Lung (tissue), 12 donors: ENCODE data around the gene ZNF483. TPM values are rescaled to one million over a fixed set of nuclear protein-coding genes. Genes with fewer than 3 reads are reported as not detected.

ENCODE experiments used
- ATAC-seq: fragments of 200-7000 bp; cut with Tn5 transposase; one replicate; pipeline ENCODE4 v1.9.1; 2020; ENCODE audit warnings: moderate number of reproducible peaks; ENCODE audit not compliant: insufficient read depth, low FRiP score
- DNase-seq, 3 donors: peaks; one replicate each; pipeline ENCODE4 v3.0.0-alpha.2; 2013 to 2017
- H3K27ac ChIP-seq, 2 donors: one replicate each; pipeline ENCODE4 v1.5.1; 2013; ENCODE audit warnings: mild to moderate bottlenecking in 2 of 2, moderate library complexity in 2 of 2, control low read depth in 1 of 2, inconsistent platforms in 1 of 2, low read depth in 1 of 2, low read length in 1 of 2
- H3K27me3 ChIP-seq, 3 donors: one replicate each; pipeline ENCODE4 v1.5.1; 2013; ENCODE audit warnings: low read length in 2 of 3; ENCODE audit not compliant: control insufficient read depth in 3 of 3, insufficient read depth in 3 of 3
- H3K36me3 ChIP-seq, 4 donors: one replicate each; pipeline ENCODE4 v1.5.1; 2013; ENCODE audit warnings: low read length in 4 of 4, mild to moderate bottlenecking in 1 of 4, moderate library complexity in 1 of 4; ENCODE audit not compliant: control insufficient read depth in 4 of 4, insufficient read depth in 4 of 4
- H3K4me1 ChIP-seq, 5 donors: one replicate each; pipeline ENCODE4 v1.5.1; 2013; ENCODE audit warnings: low read length in 5 of 5, mild to moderate bottlenecking in 2 of 5, moderate library complexity in 1 of 5; ENCODE audit not compliant: control insufficient read depth in 5 of 5, insufficient read depth in 5 of 5
- H3K4me3 ChIP-seq: one replicate; pipeline ENCODE4 v1.5.1; 2013; ENCODE audit warnings: mild to moderate bottlenecking, control low read depth, moderate library complexity
- H3K9ac ChIP-seq, 2 donors: one replicate each; pipeline ENCODE4 v1.5.1; 2013; ENCODE audit warnings: low read length in 2 of 2, control low read depth in 1 of 2; ENCODE audit not compliant: insufficient read depth in 1 of 2
- H3K9me3 ChIP-seq, 4 donors: one replicate each; pipeline ENCODE4 v1.5.1; 2013; ENCODE audit warnings: low read length in 3 of 4, mild to moderate bottlenecking in 1 of 4, moderate library complexity in 1 of 4; ENCODE audit not compliant: control insufficient read depth in 4 of 4, insufficient read depth in 3 of 4
- WGBS, 2 donors: extraction: QIAGEN DNeasy Blood & Tissue Kit; methylation state at CpG; one replicate each; pipeline ENCODE4 v1.1.7; 2013; 5-methylcytosine and 5-hydroxymethylcytosine counted together
- polyA plus RNA-seq, 2 donors: library from polyadenylated mRNA; stranded (reverse); fragments of 200-250 nt; gene quantifications; one replicate each; pipeline ENCODE4 v1.2.1, GENCODE V29; 2013
- total RNA-seq, 2 donors: library from RNA; depleted of rRNA in 1 of 2; stranded (reverse); fragments of >200 nt in 1 of 2; gene quantifications; one replicate each; pipeline ENCODE4 v1.2.1, GENCODE V29; 2014 to 2021
- TF ChIP-seq, protein P1 (sequence below): IDR thresholded peaks from 2 replicates; pipeline ENCODE4 v1.5.1; 2012; ENCODE audit warnings: mild to moderate bottlenecking; ENCODE audit errors: control extremely low read depth, extremely low read depth
- donor health status: control.
- donor health status: control.
- donor health status: Bipolar disorder and iron deficiency.
- donor health status: healthy.
- donor health status: DM: yes; HTN: yes; CAD: no.

The ZNF483 gene
- total and polyA plus RNA-seq, 4 donors: 0.14 to 20.6 (median 2.8) TPM

DNA sequence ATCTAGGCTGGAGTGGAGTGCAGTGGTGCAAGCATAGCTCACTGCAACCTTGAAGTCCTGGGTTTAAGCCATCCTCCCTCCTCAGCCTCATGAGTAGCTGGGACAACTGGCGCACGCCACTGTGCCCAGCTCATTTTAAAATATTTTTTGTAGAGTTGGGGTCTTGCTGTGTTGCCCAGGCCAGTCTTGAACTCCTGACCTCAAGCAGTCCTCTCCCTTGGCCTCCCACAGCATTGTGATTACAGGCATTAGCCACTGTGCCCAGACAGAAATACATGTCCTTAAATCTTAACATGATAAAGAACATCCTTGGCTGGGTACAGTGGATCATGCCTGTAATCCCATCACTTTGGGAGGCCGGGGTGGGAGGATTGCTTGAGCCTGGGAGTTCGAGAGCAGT is 6.7 kb downstream of the ZNF483 start:
- H3K27me3 ChIP-seq: no peaks in the 10 kb centered on the region
- H3K36me3 ChIP-seq: peaks cover 0 to 19% (median 2%) of the 10 kb centered on the region in 4 donors
- H3K9ac ChIP-seq: no peak overlapping the region
- WGBS, 2 donors: 87 to 95% methylated on average over 4 of the region's 4 CpGs
- H3K9me3 ChIP-seq: peaks cover 0 to 7% (median under 1%) of the 10 kb centered on the region in 4 donors
- no peak overlapping the region for H3K27ac ChIP-seq
- no peak overlapping the region for H3K4me3 ChIP-seq
- no peaks in the 10 kb centered on the region for H3K4me1 ChIP-seq
- ATAC-seq (no peak), DNase-seq (no peak)
- TF ChIP-seq, protein P1, sequence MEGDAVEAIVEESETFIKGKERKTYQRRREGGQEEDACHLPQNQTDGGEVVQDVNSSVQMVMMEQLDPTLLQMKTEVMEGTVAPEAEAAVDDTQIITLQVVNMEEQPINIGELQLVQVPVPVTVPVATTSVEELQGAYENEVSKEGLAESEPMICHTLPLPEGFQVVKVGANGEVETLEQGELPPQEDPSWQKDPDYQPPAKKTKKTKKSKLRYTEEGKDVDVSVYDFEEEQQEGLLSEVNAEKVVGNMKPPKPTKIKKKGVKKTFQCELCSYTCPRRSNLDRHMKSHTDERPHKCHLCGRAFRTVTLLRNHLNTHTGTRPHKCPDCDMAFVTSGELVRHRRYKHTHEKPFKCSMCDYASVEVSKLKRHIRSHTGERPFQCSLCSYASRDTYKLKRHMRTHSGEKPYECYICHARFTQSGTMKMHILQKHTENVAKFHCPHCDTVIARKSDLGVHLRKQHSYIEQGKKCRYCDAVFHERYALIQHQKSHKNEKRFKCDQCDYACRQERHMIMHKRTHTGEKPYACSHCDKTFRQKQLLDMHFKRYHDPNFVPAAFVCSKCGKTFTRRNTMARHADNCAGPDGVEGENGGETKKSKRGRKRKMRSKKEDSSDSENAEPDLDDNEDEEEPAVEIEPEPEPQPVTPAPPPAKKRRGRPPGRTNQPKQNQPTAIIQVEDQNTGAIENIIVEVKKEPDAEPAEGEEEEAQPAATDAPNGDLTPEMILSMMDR: no peak

DNA sequence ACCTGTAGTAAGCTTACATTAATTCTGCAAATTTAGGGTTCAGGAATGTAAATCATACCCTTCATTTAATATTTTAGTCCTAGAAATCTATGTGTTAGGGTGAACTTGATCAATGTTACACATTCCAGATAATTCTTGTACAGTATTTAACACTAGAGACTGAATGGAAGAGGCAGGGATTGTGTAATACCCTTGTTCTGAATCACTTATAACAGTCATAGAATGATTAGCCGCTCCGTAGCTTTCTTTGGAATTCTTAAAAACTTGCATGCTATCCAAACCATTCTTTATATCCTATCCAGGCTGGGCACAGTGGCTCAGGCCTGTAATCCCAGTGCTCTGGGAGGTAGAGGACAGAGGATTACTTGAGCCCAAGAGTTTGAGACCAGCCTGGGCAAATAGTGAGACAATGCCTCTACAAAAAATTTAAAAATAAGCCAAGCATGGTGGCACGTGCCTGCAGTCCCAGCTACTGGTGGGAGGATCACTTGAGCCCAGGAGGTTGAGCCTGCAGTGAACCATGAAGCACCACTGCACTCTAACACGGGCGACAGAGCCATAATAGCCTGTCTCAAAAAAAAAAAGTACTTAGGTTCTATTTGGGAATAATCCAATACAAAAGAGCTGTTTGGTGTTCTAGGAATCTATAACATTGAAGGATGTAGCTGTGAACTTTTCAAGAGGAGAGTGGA is 8.3 kb downstream of the ZNF483 start:
- no peak overlapping the region for H3K4me3 ChIP-seq
- TF ChIP-seq, protein P1: no peak
- no peak overlapping the region for H3K9ac ChIP-seq
- peaks cover 0 to 34% (median 4%) of the 10 kb centered on the region in 4 donors for H3K36me3 ChIP-seq
- DNase-seq (no peak), ATAC-seq (no peak)
- H3K4me1 ChIP-seq: no peaks in the 10 kb centered on the region
- 94 to 96% methylated on average over 5 of the region's 5 CpGs for WGBS, 2 donors
- H3K27ac ChIP-seq: no peak overlapping the region
- peaks cover 0 to 17% (median 3%) of the 10 kb centered on the region in 4 donors for H3K9me3 ChIP-seq
- no peaks in the 10 kb centered on the region for H3K27me3 ChIP-seq

DNA sequence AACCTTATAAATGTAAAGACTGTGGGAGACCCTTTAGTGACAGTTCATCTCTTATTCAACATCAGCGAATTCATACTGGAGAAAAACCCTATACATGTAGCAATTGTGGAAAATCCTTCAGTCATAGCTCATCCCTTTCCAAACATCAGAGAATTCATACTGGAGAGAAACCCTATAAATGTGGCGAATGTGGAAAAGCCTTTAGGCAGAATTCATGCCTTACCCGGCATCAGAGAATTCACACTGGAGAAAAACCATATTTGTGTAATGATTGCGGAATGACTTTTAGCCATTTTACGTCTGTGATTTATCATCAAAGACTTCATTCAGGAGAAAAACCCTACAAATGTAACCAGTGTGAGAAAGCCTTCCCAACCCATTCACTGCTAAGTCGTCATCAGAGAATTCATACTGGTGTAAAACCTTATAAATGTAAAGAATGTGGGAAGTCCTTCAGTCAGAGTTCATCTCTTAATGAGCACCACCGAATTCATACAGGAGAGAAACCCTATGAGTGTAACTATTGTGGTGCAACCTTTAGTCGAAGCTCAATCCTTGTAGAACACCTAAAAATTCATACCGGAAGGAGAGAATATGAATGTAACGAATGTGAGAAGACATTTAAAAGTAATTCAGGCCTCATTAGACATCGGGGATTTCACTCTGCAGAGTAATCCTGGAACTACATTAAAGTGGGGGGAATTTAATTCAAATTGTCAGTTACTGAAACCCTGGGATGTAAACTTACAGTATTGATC is 17.7 kb downstream of the ZNF483 start:
- H3K9ac ChIP-seq: no peak overlapping the region
- H3K36me3 ChIP-seq: peaks cover 3 to 44% (median 8%) of the 10 kb centered on the region in 4 donors
- DNase-seq (no peak), ATAC-seq (no peak)
- WGBS, 2 donors: 97% methylated on average over 11 of the region's 11 CpGs
- TF ChIP-seq, protein P1: no peak
- no peak overlapping the region for H3K27ac ChIP-seq
- no peaks in the 10 kb centered on the region for H3K27me3 ChIP-seq
- no peaks in the 10 kb centered on the region for H3K4me1 ChIP-seq
- peaks cover 4 to 60% (median 32%) of the 10 kb centered on the region in 4 donors for H3K9me3 ChIP-seq
- H3K4me3 ChIP-seq: no peak overlapping the region
